Stimulated activated CD4-positive, alpha-beta T cell treated with anti-CD3 and anti-CD28 coated beads, Interleukin-4, amount 100 ng/mL, for 1 hour (primary cell): ENCODE measurements around the gene SCG2.

ENCODE experiments used
- DNase-seq: peaks from one replicate; pipeline ENCODE4 v3.0.0-alpha.2; 2020

SCG2 gene

GRCh38 chr2:223570784-223571183 is 31.4 kb downstream of the SCG2 start:
- DNase-seq, result no peak

- no peak for DNase-seq
These were observed 35.8 kb downstream of the SCG2 start for GRCh38 chr2:223566396-223566795.

- DNase-seq, result no peak
These were observed 38.7 kb downstream of the SCG2 start for GRCh38 chr2:223563462-223563861.

- no peak for DNase-seq
These were observed 40.1 kb downstream of the SCG2 start for GRCh38 chr2:223562078-223562477.

- no peak for DNase-seq
These were observed 41.3 kb downstream of the SCG2 start for GRCh38 chr2:223560749-223561435.

GRCh38 chr2:223558970-223559369 is 43.2 kb downstream of the SCG2 start:
- no peak for DNase-seq

GRCh38 chr2:223554923-223555322 is 47.2 kb downstream of the SCG2 start:
- no peak for DNase-seq

- no peak for DNase-seq
These were observed 52.9 kb downstream of the SCG2 start for GRCh38 chr2:223549215-223549614.

GRCh38 chr2:223548194-223548593 is 54.0 kb downstream of the SCG2 start:
- DNase-seq, result no peak
